WTC11 (cell line): ENCODE data around the gene SMARCD3. TPM values are rescaled to one million over a fixed set of nuclear protein-coding genes. Genes with fewer than 3 reads are reported as not detected.

Source experiments
- ATAC-seq: fragments of 200-7000 bp; cut with Tn5 transposase; 2 replicates; pipeline ENCODE4 v1.10.0; 2021; ENCODE audit warnings: mild to moderate bottlenecking, moderate library complexity
- CTCF ChIA-PET: fragments of 300-600 bp; sonication (Branson Sonifier 250); formaldehyde crosslinking; loops from one replicate; lab custom pipeline; 2021; ENCODE audit warnings: antibody characterized with exemption; lab: Charles Lee
- POLR2A ChIA-PET: fragments of 350-600 bp; sonication (Branson Sonifier 250); formaldehyde crosslinking; loops from one replicate; lab custom pipeline; 2021; ENCODE audit warnings: antibody characterized with exemption; lab: Charles Lee
- DNase-seq: peaks from one replicate; pipeline ENCODE4 v3.0.0; 2021; ENCODE audit warnings: low spot score
- H3K27ac Mint-ChIP-seq: 2 replicates; pipeline ENCODE4 v1.8.0; 2021; ENCODE audit warnings: mixed read lengths
- H3K27me3 Mint-ChIP-seq: 2 replicates; pipeline ENCODE4 v1.8.0; 2021; ENCODE audit warnings: low read depth, mild to moderate bottlenecking, moderate library complexity, mixed read lengths
- H3K36me3 Mint-ChIP-seq: 2 replicates; pipeline ENCODE4 v1.8.0; 2021; ENCODE audit warnings: mixed read lengths
- H3K4me1 Mint-ChIP-seq: 2 replicates; pipeline ENCODE4 v1.8.0; 2022; ENCODE audit warnings: mixed read lengths
- H3K4me3 Mint-ChIP-seq: 2 replicates; pipeline ENCODE4 v1.8.0; 2021; ENCODE audit warnings: mild to moderate bottlenecking, moderate library complexity, mixed read lengths
- H3K9me3 Mint-ChIP-seq: 2 replicates; pipeline ENCODE4 v1.8.0; 2021; ENCODE audit warnings: mixed read lengths
- AFF4 ChIP-seq: sonication (generic); formaldehyde crosslinking; IDR thresholded peaks from 2 replicates; pipeline ENCODE4 v1.8.1; 2023; ENCODE audit warnings: mild to moderate bottlenecking, missing genetic modification reagents, borderline replicate concordance
- E2F1 ChIP-seq: sonication (generic); formaldehyde crosslinking; IDR thresholded peaks from 2 replicates; pipeline ENCODE4 v1.8.0; 2022; ENCODE audit warnings: mild to moderate bottlenecking, missing genetic modification reagents
- ELF4 ChIP-seq: sonication (generic); formaldehyde crosslinking; IDR thresholded peaks from 2 replicates; pipeline ENCODE4 v1.8.1; 2022; ENCODE audit warnings: low read depth, mild to moderate bottlenecking, moderate library complexity, missing genetic modification reagents
- ETV6 ChIP-seq: sonication (generic); formaldehyde crosslinking; IDR thresholded peaks from 2 replicates; pipeline ENCODE4 v1.8.1; 2022; ENCODE audit warnings: mild to moderate bottlenecking, missing genetic modification reagents
- GRHL2 ChIP-seq: fragments of 250-450 bp; sonication (Bioruptor Pico); IDR thresholded peaks from 2 replicates; pipeline ENCODE4 v1.8.0; 2022; ENCODE audit warnings: mild to moderate bottlenecking, moderate library complexity; ENCODE audit not compliant: insufficient replicate concordance, severe bottlenecking
- GTF2I ChIP-seq: fragments of 250-450 bp; sonication (Bioruptor Pico); conservative IDR thresholded peaks from 2 replicates; pipeline ENCODE4 v1.4.0; 2021; ENCODE audit warnings: mild to moderate bottlenecking
- IRF2 ChIP-seq: sonication (generic); formaldehyde crosslinking; IDR thresholded peaks from 2 replicates; pipeline ENCODE4 v1.8.0; 2022; ENCODE audit warnings: low read depth, missing genetic modification reagents, borderline replicate concordance
- MYBL2 ChIP-seq: sonication (generic); formaldehyde crosslinking; IDR thresholded peaks from 2 replicates; pipeline ENCODE4 v1.8.1; 2023; ENCODE audit warnings: mild to moderate bottlenecking, moderate library complexity, missing genetic modification reagents
- NFE2L1 ChIP-seq: sonication (generic); formaldehyde crosslinking; IDR thresholded peaks from 2 replicates; pipeline ENCODE4 v1.8.1; 2023; ENCODE audit warnings: missing genetic modification reagents
- RORB ChIP-seq: fragments of 250-450 bp; sonication (Bioruptor Pico); IDR thresholded peaks from 2 replicates; pipeline ENCODE4 v1.9.0; 2021; ENCODE audit warnings: mild to moderate bottlenecking
- TEAD4 ChIP-seq: sonication (generic); formaldehyde crosslinking; IDR thresholded peaks from 2 replicates; pipeline ENCODE4 v1.8.0; 2022; ENCODE audit warnings: mild to moderate bottlenecking, missing genetic modification reagents
- ZNF138 ChIP-seq: sonication (generic); formaldehyde crosslinking; conservative IDR thresholded peaks from 2 replicates; pipeline ENCODE4 v1.8.1; 2022; ENCODE audit warnings: mild to moderate bottlenecking, moderate library complexity, missing genetic modification reagents
- ZSCAN18 ChIP-seq: fragments of 250-450 bp; sonication (Bioruptor Pico); IDR thresholded peaks from 2 replicates; pipeline ENCODE4 v2.1.2; 2022; ENCODE audit warnings: mild to moderate bottlenecking, moderate library complexity
- total RNA-seq: library from RNA; stranded (reverse); gene quantifications from 3 replicates; pipeline ENCODE4 v1.2.3, GENCODE V29; 2021
- TF ChIP-seq, protein P1 (sequence below): sonication (generic); formaldehyde crosslinking; IDR thresholded peaks from 2 replicates; pipeline ENCODE4 v1.8.1; 2022; ENCODE audit warnings: low read depth, mild to moderate bottlenecking, moderate library complexity, missing genetic modification reagents, borderline replicate concordance

The SMARCD3 gene
- total RNA-seq, 1 experiment from 2014 or later = 5.9 TPM

DNA sequence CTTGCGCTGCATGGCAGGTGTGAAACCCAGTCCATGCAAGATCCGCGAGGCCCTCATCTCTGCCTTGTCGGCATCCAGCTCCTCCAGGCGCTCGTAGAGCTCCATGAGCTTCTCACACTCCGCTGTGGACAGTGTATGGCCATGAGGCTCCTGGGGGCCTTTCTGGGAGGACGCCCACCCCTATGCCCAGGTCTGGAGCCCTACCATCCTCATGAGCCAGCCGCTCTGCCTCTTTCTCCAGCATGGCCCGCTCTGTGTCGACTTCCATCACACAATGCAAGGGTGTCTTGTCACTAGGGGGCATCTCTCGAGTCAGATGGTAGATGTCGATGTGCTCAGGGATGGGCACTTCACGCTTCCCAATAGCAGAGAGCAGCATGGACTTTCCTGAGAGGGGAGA, 24.8 kb downstream of the SMARCD3 start (continued):
- no peak for TF ChIP-seq AFF4 (CRISPR knock-in tag)

DNA sequence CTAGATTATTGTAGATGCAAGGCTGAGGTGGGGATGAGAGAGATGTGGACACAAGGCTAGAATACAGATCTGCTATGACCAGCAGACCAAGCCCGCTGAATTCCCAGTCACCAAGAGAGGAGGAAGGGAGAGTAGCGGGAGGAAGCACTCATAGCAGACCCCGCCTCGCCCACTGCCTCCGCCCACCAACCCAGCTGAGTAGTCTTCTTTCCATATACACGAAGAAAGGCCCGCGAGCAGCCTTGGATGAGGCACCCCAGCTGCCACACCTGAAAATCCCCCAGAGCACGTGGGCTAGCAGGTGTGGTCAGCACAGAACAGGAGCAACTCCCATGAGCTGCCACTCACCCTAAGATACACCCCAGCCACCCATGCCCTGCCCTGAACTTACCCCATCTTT, 30.3 kb downstream of the SMARCD3 start:
- Mint-ChIP-seq H3K4me3 (no peak overlapping the region), H3K36me3 (peaks cover 77% of the 10 kb centered on the region), H3K27me3 (no peaks in the 10 kb centered on the region), H3K4me1 (no peaks in the 10 kb centered on the region), H3K9me3 (no peaks in the 10 kb centered on the region), H3K27ac (no peak overlapping the region)
- ATAC-seq (no peak), DNase-seq (no peak)
- CTCF ChIA-PET = interaction anchor here (1.6 kb wide), 1 partner anchor 9 kb away, joined by 5 read pairs; the partner anchor contains the start of gene ABCF2
- TF ChIP-seq IRF2 (CRISPR knock-in tag) (no peak), ZSCAN18 (no peak), GRHL2 (CRISPR knock-in tag) (no peak), ELF4 (CRISPR knock-in tag) (no peak)
- TF ChIP-seq, protein P1, sequence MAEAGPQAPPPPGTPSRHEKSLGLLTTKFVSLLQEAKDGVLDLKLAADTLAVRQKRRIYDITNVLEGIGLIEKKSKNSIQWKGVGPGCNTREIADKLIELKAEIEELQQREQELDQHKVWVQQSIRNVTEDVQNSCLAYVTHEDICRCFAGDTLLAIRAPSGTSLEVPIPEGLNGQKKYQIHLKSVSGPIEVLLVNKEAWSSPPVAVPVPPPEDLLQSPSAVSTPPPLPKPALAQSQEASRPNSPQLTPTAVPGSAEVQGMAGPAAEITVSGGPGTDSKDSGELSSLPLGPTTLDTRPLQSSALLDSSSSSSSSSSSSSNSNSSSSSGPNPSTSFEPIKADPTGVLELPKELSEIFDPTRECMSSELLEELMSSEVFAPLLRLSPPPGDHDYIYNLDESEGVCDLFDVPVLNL = no peak
- POLR2A ChIA-PET = no interaction called here

DNA sequence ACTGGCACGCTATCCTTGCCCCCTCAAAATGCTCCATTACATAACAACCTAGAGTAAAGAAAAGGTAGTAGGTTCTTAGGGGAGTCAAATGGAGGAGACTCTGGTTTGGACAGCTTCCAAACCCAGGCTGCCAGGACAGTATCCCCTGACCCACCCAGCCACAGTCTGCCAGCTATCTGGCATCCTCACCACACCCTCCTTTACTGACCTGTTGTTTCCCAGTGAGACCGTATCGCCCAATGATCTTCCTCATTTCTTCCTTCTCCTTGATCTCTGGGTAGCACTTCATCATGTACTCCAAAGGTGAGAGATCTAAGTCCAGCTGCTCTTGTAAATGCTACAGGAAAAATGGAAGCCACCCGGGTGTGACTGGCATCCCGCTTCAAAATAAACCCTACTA, 33.1 kb downstream of the SMARCD3 start:
- ChIA-PET POLR2A (no interaction called here), CTCF (no interaction called here)
- no peak overlapping the region for H3K4me3 Mint-ChIP-seq
- no peak overlapping the region for H3K27ac Mint-ChIP-seq
- no peak for DNase-seq
- TF ChIP-seq GTF2I (CRISPR knock-in tag) (no peak), NFE2L1 (CRISPR knock-in tag) (no peak), E2F1 (CRISPR knock-in tag) (no peak), MYBL2 (CRISPR knock-in tag) (no peak), ZNF138 (CRISPR knock-in tag) (no peak), ETV6 (no peak), TEAD4 (CRISPR knock-in tag) (no peak), RORB (CRISPR knock-in tag) (no peak)
- TF ChIP-seq, protein P1 = no peak
- H3K27me3 Mint-ChIP-seq = no peaks in the 10 kb centered on the region
- H3K4me1 Mint-ChIP-seq = peaks cover 7% of the 10 kb centered on the region
- no peaks in the 10 kb centered on the region for H3K9me3 Mint-ChIP-seq
- H3K36me3 Mint-ChIP-seq = peaks cover 58% of the 10 kb centered on the region
- ATAC-seq = no peak
